Kidney (tissue), 14 donors: Measurements from ENCODE around the gene GATAD2B. TPM values are rescaled to one million over a fixed set of nuclear protein-coding genes. Genes with fewer than 3 reads are reported as not detected.

Source experiments
- DNase-seq, 5 donors: peaks; one replicate each; pipeline ENCODE4 v3.0.0-alpha.2; 2013 to 2020
- FAIRE-seq: peaks from 2 replicates; lab custom pipeline; 2012; peaks lifted over from hg19 to GRCh38; lab: Jason Lieb, UNC
- H3K27ac ChIP-seq, 2 donors: one replicate each; pipeline ENCODE4 v1.7.0; 2013; ENCODE audit warnings: low read depth in 2 of 2, low read length in 2 of 2, inconsistent platforms in 1 of 2
- H3K27me3 ChIP-seq: one replicate; pipeline ENCODE4 v1.7.1; 2013; ENCODE audit warnings: low read length, inconsistent platforms; ENCODE audit not compliant: control insufficient read depth, insufficient read depth
- H3K36me3 ChIP-seq, 3 donors: one replicate each; pipeline versions ENCODE4 v1.7.0 to v1.7.1; 2013; ENCODE audit warnings: low read length in 3 of 3, control low read depth in 1 of 3, inconsistent platforms in 1 of 3; ENCODE audit not compliant: insufficient read depth in 3 of 3, control insufficient read depth in 2 of 3
- H3K4me1 ChIP-seq, 3 donors: one replicate each; pipeline versions ENCODE4 v1.7.0 to v1.7.1; 2013; ENCODE audit warnings: low read length in 3 of 3, inconsistent platforms in 1 of 3, low read depth in 1 of 3; ENCODE audit not compliant: control insufficient read depth in 2 of 3, insufficient read depth in 2 of 3
- H3K4me3 ChIP-seq, 3 donors: one replicate each; pipeline versions ENCODE4 v1.7.0 to v1.8.1; 2013; ENCODE audit warnings: low read length in 3 of 3, control low read depth in 1 of 3, inconsistent platforms in 1 of 3
- H3K9ac ChIP-seq, 3 donors: one replicate each; pipeline versions ENCODE4 v1.7.0 to v1.7.1; 2013; ENCODE audit warnings: low read length in 3 of 3, control low read depth in 1 of 3, inconsistent platforms in 1 of 3
- H3K9me3 ChIP-seq, 3 donors: one replicate each; pipeline versions ENCODE4 v1.7.0 to v1.7.1; 2013; ENCODE audit warnings: low read length in 3 of 3, control low read depth in 1 of 3, inconsistent platforms in 1 of 3; ENCODE audit not compliant: control insufficient read depth in 2 of 3, insufficient read depth in 1 of 3
- CTCF ChIP-seq: IDR thresholded peaks from 3 replicates; pipeline ENCODE4 v1.5.1; 2012; ENCODE audit warnings: mild to moderate bottlenecking, moderate library complexity, borderline replicate concordance; ENCODE audit not compliant: insufficient read depth; ENCODE audit errors: extremely low read depth
- intact Hi-C: fragments of 100-400 bp; cut with DNase I; formaldehyde crosslinking; loops from one replicate; pipeline ENCODE4 v1.11.1; 2022
- polyA plus RNA-seq: library from polyadenylated mRNA; stranded (reverse); fragments of 350-450 nt; fragmentation: Illumina TruSeq; extraction: RNeasy Lipid Tissue Mini Kit (QIAGEN cat#74804); gene quantifications from one replicate; pipeline ENCODE4 v1.2.3, GENCODE V29; 2014; ENCODE audit warnings: low read depth, low replicate concordance; ENCODE audit not compliant: insufficient read depth
- total RNA-seq: library from RNA; stranded (reverse); fragmentation: NEBNext Ultra II Directional; extraction: Animal tissue kit (Norgen Biotek cat#: 25700); gene quantifications from one replicate; pipeline ENCODE4 v1.2.1, GENCODE V29; 2021
- donor health status: control.
- donor health status: control.
- donor health status: control.
- donor health status: control.
- donor health status: control.
- donor health status: DM: yes; HTN: yes; CAD: no.
- donor health status: Normal renal cell carcinoma (clear cell type).

The GATAD2B gene
- total and polyA plus RNA-seq, 2 donors from 2014 or later = 3.6 to 49.0 TPM

- TF ChIP-seq CTCF = no peak
- Histone ChIP-seq H3K36me3 (peaks cover 0 to 5% (median 0%) of the 10 kb centered on the region in 3 donors), H3K27me3 (no peaks in the 10 kb centered on the region), H3K27ac (no peak overlapping the region), H3K4me3 (no peak overlapping the region), H3K9me3 (no peaks in the 10 kb centered on the region), H3K4me1 (no peaks in the 10 kb centered on the region), H3K9ac (no peak overlapping the region)
- intact Hi-C loops = no loop called here
- DNase-seq (no peak), FAIRE-seq (no peak)
Measured at GRCh38 chr1:153888533-153888932, 34.2 kb downstream of the GATAD2B start.

GRCh38 chr1:153886127-153886526 lies 36.6 kb downstream of the GATAD2B start:
- Histone ChIP-seq H3K27ac (no peak overlapping the region), H3K4me1 (peaks cover under 1 to 13% (median 7%) of the 10 kb centered on the region in 3 donors), H3K4me3 (no peak overlapping the region), H3K9me3 (no peaks in the 10 kb centered on the region), H3K27me3 (no peaks in the 10 kb centered on the region), H3K9ac (no peak overlapping the region), H3K36me3 (no peaks in the 10 kb centered on the region)
- intact Hi-C loops = no loop called here
- FAIRE-seq (no peak), DNase-seq (no peak)
- TF ChIP-seq CTCF = no peak

- intact Hi-C loops = no loop called here
- H3K4me3 ChIP-seq = no peak overlapping the region
- H3K27me3 ChIP-seq = no peaks in the 10 kb centered on the region
- peaks cover 8 to 19% (median 12%) of the 10 kb centered on the region in 3 donors for H3K4me1 ChIP-seq
- H3K36me3 ChIP-seq = no peaks in the 10 kb centered on the region
- H3K9ac ChIP-seq = no peak overlapping the region
- DNase-seq (no peak), FAIRE-seq (no peak)
- H3K27ac ChIP-seq = no peak overlapping the region
- TF ChIP-seq CTCF = no peak
- no peaks in the 10 kb centered on the region for H3K9me3 ChIP-seq
Measured at GRCh38 chr1:153883223-153883622, 39.5 kb downstream of the GATAD2B start.
